T-helper 2 cell (primary cell): ENCODE data around the gene PSME4.
"Not testable (repeated sequence)": the region's sequence is repeated elsewhere in the genome, so short reads cannot be mapped to it uniquely, and the experiment has no call there.

Source experiments
- DNase-seq, 5 experiments: peaks; one replicate each; pipeline versions ENCODE4 v3.0.0 to v3.0.0-alpha.2; 2012 to 2022

Gene PSME4

GRCh38 chr2:53881360-53881759 lies 89.4 kb downstream of the PSME4 start:
- no peak for DNase-seq

DNA sequence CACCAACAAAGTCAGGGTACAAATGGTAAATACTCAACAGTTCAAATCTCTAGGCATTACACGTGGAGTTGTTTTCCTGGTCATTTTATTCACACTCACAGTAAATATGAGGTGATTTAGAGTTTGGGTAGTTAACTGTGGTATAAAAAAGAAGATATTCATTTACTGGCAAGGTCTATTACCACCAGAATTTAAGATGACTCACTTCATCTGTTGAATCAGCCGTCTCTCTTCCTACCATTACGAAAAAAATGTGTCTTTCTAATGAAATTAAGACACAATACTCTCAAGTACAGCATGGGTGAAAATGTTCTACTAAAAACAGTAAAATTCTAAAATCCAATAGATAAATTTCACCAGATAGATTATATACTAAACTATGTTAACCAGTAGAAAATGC lies 90.0 kb downstream of the PSME4 start:
- no peak for DNase-seq

DNA sequence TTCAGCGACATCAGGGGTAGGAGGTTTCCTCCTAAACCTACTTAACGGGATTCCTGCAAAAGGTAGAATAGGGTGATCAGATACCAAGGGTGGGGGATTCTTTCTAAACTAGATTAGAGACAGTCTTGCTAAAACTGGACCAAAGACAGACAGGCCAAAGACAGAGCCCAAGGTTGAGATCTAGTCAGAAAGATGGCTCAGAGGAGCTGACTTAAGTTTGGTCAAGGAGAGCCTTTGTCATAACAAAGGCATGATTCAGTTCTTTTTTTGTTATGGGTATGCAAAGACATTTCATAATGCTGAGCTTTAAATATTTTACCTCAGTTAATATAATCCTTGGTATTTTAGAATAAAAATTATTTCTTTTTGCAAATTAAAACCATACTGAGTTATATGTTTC lies 93.2 kb downstream of the PSME4 start:
- DNase-seq = no peak

DNA sequence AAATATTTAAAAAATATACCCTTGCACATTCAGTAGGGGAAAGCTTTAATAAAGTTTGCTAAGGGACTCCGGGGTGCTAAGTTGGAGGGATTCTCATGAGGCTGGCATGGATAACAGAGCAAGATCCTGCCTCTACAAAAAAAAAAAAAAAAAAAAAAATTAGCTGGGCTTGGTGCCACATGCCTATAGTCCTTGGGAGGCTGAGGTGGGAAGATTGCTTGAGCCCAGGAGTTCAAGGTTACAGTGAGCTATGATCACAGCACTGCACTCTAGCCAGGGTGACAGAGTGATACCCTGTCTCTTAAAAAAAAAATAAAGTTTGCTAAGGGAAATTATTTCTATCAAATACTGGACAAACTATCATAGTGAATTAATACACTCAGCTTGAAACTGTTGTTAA lies 93.7 kb downstream of the PSME4 start:
- DNase-seq = no peak

GRCh38 chr2:53874401-53874950 lies 96.3 kb downstream of the PSME4 start:
- no peak for DNase-seq

DNA sequence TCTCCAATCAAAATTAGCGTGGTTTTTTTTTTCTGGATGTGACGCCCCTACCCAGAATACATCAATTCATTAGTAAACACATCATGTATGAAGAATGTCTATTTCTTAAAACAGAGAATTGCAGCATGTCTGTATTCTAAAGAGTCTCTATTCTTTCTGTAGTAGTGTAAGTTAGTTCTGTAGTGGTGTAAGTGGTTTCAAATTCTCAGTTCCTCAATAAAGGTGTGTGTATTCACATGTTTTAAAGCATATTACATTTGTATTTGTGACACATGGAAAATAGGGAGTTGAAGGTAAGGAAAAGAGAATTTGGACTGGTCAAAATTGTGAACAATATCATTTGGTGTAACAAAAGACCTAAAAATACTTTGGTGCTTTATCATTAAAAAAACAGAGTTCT lies 103.0 kb downstream of the PSME4 start:
- DNase-seq = no peak

GRCh38 chr2:53867169-53867568 lies 103.6 kb downstream of the PSME4 start:
- DNase-seq = no peak

DNA sequence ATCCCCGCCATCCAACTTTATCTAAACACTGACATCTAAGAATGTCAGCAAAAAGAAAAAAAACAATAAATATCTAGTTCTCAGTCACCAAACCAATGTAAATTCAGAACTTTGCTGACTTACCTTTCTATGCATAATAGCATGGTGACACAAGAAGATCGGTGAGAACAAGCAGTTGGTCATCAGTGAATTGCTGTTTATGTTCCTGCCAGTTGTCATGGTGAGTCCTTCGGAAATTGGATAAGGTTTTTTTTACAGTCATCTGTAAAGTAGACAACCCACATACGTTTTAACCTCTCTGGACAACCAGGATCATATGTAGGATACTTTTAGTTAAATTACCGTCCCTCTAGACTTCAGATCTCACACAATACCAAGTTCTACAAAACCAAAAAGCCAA lies 104.8 kb downstream of the PSME4 start:
- DNase-seq = no peak

GRCh38 chr2:53865264-53865663 lies 105.5 kb downstream of the PSME4 start:
- no peak for DNase-seq

DNA sequence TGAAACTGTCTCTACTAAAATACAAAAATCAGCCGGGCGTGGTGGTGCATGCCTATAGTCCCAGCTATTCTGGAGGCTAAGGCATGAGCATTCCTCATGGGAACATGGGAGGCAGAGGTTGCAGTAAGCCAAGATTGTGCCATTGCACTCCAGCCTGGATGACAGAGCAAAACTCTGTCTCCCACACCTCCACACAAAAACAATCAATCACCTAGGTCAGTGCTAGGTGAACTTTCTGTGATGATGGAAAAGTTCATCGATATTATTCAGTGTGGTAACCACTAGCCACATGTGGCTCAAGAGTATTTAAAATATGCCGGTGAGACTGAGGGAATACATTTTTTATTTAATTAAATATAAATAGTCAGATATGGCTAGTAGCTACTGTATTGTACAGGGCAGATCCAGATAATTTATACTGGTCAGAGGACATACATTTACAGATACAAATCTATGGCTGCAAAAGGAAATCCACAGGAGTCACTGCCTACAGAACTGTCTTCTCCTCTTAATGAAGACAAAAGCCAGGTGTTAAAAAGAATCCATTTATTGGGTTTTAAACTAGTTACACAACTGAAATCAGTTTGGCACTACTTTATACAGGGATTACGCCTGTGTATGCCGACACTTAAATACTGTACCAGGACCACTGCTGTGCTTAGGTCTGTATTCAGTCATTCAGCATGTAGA lies 107.1 kb downstream of the PSME4 start:
- DNase-seq = no peak

- no peak for DNase-seq
These were observed 109.0 kb downstream of the PSME4 start for GRCh38 chr2:53861824-53862223.

DNA sequence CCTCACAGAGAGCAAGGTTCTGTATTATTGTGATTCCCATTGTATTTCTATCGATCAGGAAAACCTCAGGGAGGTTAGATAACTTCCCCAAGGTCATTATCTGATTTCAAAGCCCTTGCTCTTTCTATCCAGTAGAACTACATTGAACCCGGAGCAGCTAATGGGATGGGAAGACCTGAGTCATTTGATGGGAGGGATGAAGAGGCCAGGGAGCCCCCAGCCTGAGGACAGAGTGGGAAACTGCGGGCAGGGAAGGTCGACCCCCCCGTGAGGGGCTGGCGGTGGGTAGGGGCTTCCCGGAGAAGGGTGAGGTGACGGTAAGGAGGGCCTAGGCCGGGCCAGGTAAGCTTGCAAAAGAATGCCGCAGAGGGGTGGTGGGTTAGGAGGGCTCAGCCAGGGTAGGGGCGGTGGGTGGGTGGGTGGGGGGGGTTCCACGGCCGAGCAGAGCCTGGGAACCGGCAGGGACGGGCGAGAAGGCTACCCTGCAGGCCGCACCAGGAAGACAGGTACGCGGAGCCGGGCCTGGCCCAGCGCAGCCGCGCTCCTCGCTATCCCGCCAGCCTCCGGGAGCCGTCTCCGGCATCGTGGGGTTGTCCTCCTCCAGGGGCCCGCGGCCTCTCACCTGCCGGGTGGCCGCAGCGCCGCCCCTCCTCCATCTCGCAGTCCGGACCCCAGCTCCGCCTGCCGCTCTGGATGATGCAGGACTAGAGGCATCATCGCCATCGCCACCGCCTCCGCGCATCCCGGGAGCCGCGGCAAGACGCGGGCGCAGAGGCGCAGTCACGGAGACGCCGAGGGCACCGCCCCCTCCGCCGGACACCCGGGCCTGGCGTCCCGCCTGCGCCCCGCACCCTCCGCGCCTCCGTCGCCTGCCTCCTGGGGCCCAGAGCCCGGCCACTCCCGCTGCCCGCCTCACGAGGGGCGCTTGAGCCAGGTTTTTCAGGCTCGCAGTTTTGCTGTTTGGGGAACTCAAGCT lies 111.3 kb downstream of the PSME4 start, which contains the start of gene GPR75:
TSS of gene GPR75 (minus strand) at position 762 of the 976 bp plus-strand sequence. CDS start 5,211 bp downstream, outside the sequence.
- no peak for DNase-seq

DNA sequence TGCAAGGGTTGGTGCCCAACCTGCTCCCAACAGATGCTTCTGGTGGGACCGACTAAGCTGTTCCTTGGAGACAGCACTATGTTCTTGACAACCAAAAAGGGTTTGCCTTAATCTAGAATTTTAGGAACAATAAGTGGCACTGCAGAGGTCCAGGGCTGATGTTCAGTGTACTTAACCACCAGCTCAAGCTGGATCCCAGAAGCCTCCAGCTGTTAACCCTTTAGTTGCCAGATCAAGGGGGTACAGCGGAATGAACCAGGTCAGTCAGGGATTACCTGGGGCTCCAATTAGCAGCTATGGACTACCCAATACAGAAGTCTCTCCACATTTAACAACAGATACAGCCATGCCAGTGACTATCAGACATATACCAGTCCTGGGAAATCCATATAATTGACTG lies 114.5 kb downstream of the PSME4 start:
- DNase-seq = no peak

DNA sequence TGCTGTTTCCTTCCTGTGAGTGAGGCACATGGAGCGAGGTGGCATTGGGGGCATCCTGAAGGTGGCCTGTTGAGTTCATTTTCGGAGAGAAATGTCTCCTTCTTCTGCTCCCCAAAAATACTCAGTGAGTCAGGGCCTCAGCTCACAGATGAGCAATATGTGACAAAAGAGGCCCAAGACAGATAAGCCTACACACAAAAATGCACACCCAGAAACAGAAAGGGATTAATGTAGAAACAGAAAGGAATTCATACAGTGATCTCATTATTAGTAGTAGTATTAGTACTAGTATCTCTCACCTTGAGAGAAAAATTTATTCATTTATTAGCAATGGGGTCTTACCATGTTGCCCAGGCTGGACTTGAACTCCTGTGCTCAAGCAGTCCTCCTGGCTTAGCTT lies 116.1 kb downstream of the PSME4 start:
- DNase-seq = no peak

GRCh38 chr2:53852532-53852931 lies 118.3 kb downstream of the PSME4 start:
- DNase-seq = peak in 1 of 5 experiments; percentile 10

DNA sequence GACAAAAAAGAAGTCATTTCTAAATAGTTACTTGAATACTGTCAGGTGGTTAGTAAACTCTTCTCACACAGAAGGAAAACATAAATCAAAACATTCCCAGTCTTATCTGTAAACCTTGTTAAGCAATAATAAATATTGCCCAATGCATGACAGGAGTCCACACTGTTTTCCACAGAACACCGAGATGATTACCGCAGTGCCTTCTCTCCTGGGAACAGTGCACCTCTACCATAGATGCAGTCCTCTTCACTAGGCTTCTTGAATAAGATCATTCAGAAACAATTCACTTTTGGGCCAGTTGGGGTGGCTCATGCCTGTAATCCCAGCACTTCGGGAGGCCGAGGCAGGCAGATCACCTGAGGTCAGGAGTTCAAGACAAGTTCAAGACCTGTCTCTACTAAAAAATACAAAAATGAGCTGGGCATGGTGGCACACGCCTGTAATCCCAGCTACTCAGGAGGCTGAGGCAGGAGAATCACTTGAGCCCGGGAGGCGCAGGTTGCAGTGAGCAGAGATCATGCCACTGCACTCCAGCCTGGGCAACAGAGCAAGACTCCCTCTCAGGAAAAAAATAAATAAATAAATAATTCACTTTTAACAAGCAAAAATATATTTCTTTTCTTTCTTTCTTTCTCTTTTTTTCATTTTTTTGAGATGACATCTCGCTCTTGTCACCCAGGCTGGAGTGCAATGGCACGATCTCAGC lies 119.6 kb downstream of the PSME4 start:
- not testable (repeated sequence) for DNase-seq

DNA sequence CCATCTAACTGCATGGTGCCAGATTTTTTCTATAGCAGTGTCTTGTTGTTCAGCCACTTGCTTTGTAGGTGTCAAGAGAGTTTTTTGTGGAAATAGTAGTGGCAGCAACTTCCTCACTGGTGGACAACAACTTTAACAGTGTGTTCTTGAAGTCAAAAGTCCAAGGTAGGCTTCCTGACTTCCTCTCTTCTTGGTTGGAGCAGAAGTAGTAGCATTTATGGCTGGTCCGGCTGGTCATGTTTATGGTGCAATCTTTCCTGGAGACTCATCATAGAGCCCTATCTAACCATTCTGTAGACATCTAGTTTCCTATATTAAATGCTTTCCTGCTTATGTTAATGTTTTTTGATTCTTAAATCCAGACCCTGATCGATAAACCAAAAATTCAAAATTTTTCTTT lies 122.7 kb downstream of the PSME4 start:
- DNase-seq = no peak

DNA sequence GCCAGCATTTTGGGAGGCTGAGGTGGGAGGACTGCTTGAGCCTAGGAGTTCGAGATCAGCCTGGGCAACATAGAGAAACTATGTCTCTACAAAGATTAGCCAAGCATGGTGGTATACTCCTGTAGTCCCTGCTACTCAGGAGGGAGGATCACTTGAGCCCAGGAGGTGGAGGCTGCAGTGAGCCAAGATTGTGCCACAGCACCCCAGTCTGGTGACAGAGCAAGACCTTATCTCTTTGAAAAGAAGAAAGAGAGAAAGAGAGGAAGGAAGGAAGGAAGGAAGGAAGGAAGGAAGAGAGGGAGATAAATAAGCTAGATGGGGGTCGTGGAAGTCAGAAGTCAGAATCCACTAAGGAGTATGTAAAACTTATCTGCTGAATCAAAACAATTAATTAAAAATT lies 127.2 kb downstream of the PSME4 start:
- DNase-seq = no peak

DNA sequence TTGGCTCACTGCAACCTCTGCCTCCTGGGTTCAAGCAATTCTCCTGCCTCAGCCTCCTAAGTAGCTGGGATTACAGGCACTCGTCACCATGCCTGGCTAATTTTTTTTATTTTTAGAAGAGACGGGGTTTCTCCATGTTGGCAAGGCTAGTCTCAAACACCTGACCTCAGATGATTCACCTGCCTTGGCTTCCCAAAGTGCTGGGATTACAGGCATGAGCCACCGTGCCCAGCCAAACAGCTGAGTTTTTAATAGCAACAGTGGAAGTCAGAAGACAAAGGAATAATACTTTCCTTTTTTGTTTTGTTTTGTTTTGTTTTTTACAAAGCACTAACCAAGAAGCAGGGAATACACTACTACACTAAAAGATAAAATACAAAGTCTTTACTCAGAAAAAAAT lies 127.9 kb downstream of the PSME4 start:
- DNase-seq = no peak

DNA sequence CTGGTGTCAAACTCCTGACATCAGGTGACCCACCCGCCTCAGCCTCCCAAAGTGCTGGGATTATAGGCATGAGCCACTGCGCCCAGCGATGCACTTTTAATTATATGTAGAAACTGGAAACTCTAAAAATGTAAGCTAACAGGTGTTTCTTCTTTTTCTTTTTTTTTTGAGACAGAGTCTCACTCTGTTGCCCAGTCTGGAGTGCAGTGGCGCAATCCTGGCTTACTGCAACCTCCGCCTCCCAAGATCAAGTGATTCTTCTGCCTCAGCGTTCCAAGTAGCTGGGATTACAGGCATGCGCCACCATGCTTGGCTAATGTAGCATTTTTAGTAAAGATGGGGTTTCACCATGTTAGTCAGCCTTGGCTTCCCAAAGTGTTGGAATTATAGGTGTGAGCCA lies 129.1 kb downstream of the PSME4 start:
- not testable (repeated sequence) for DNase-seq

DNA sequence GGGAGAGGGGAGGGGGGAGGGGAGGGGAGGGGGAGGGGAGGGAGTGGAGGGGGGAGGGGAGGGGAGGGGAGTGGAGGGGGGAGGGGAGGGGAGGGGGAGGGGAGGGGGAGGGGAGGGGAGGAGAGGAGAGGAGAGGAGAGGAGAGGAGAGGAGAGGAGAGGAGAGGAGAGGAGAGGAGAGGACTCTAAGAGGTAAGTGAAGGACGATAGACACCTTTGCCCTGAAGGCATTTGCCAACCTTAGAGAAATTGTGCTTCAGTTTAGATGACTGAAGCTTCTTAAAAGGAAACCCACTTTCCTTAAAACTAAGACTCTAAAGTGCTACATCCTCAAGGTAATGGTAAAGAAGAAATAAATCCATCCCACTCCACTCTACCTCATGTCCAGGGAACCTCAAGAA lies 130.2 kb downstream of the PSME4 start:
- no peak for DNase-seq

DNA sequence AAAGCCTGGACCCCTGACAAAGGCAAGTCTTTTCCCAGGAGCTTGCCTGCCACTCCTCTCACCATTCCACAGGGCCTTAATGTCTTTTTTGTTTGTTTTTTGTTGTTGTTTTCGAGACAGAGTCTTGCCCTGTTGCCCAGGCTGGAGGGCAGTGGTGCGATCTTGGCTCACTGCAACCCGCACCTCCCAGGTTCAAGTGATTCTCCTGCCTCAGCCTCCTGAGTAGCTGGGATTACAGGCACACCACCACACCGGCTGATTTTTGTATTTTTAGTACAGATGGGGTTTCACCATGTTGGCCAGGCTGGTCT lies 140.9 kb downstream of the PSME4 start:
- DNase-seq = not testable (repeated sequence)
